OCI-LY3 (cell line): Measurements from ENCODE around the gene ARSA.

Source experiments
- H2AFZ ChIP-seq: fragments of 200-600, 300-600 bp; shearing (Covaris generic); 2 replicates; pipeline ENCODE4 v1.6.0; 2014; ENCODE audit warnings: antibody characterized with exemption, low read depth, low read length
- H3K27ac ChIP-seq: fragments of 200-600, 300-600 bp; sonication (generic); 2 replicates; pipeline ENCODE4 v1.5.1; 2014; ENCODE audit warnings: mild to moderate bottlenecking, low read length, moderate library complexity, mixed read lengths
- H3K27me3 ChIP-seq: fragments of 200-600, 300-600 bp; sonication (generic); 2 replicates; pipeline ENCODE4 v1.6.1; 2014; ENCODE audit warnings: low read depth, low read length, mixed read lengths
- H3K36me3 ChIP-seq: fragments of 200-600, 300-600 bp; sonication (generic); replicated peaks from 2 replicates; pipeline ENCODE3; 2014; ENCODE audit warnings: low read depth, low read length, mixed read lengths
- H3K4me1 ChIP-seq: fragments of 300-600, 200-600 bp; sonication (generic); 2 replicates; pipeline ENCODE4 v1.6.1; 2014; ENCODE audit warnings: low read length, mixed read lengths
- H3K4me2 ChIP-seq: fragments of 200-600, 300-600 bp; sonication (generic); 2 replicates; pipeline ENCODE4 v1.6.1; 2014; ENCODE audit warnings: low read length, mixed read lengths
- H3K4me3 ChIP-seq: fragments of 300-600, 200-600 bp; sonication (generic); 2 replicates; pipeline ENCODE4 v1.5.1; 2014; ENCODE audit warnings: antibody characterized with exemption, mild to moderate bottlenecking, low read length, moderate library complexity
- H3K79me2 ChIP-seq: fragments of 300-600, 200-600 bp; shearing (Covaris generic); 2 replicates; pipeline ENCODE4 v1.6.1; 2014; ENCODE audit warnings: mild to moderate bottlenecking, low read length, mixed read lengths
- H3K9ac ChIP-seq: fragments of 300-600, 200-600 bp; shearing (Covaris generic); 2 replicates; pipeline ENCODE4 v1.6.0; 2014; ENCODE audit warnings: mild to moderate bottlenecking, low read length, moderate library complexity
- H3K9me3 ChIP-seq: fragments of 200-600, 300-600 bp; shearing (Covaris generic); 2 replicates; pipeline ENCODE4 v1.6.1; 2014; ENCODE audit warnings: low read length, mixed read lengths; ENCODE audit not compliant: insufficient read depth
- H4K20me1 ChIP-seq: fragments of 200-600, 300-600 bp; sonication (generic); 2 replicates; pipeline ENCODE4 v1.6.1; 2016; ENCODE audit warnings: low read length, mixed read lengths; ENCODE audit not compliant: insufficient read depth
- CTCF ChIP-seq: fragments of 200-600, 300-600 bp; sonication (generic); IDR thresholded peaks from 2 replicates; pipeline ENCODE4 v1.5.1; 2014; ENCODE audit warnings: antibody characterized with exemption, low read length, low read depth
- EZH2phosphoT487 ChIP-seq: fragments of 200-600 bp; shearing (Covaris generic); IDR thresholded peaks from 2 replicates; pipeline ENCODE4 v1.6.1; 2018; ENCODE audit warnings: antibody characterized with exemption, mixed run types, low read depth

Gene ARSA

GRCh38 chr22:50633771-50634170 lies 5.8 kb upstream of the ARSA start:
- Histone ChIP-seq H3K4me1 (peaks cover under 1% of the 10 kb centered on the region; the same call in 1 of the 2 replicates), H3K9ac (no peak overlapping the region), H3K27ac (no peak overlapping the region), H3K79me2 (no peaks in the 10 kb centered on the region), H4K20me1 (no peaks in the 10 kb centered on the region), H3K4me3 (no peak overlapping the region), H3K27me3 (no peaks in the 10 kb centered on the region), H3K4me2 (no peak overlapping the region), H3K36me3 (no peaks in the 10 kb centered on the region), H2AFZ (no peak overlapping the region), H3K9me3 (no peaks in the 10 kb centered on the region)
- TF ChIP-seq EZH2phosphoT487, result no peak
- TF ChIP-seq CTCF, result no peak

- Histone ChIP-seq H3K4me3 (no peak overlapping the region), H3K27me3 (no peaks in the 10 kb centered on the region), H3K9me3 (no peaks in the 10 kb centered on the region), H3K79me2 (no peaks in the 10 kb centered on the region), H2AFZ (no peak overlapping the region), H4K20me1 (no peaks in the 10 kb centered on the region), H3K4me1 (peaks cover 4% of the 10 kb centered on the region; the same call in 1 of the 2 replicates), H3K36me3 (no peaks in the 10 kb centered on the region), H3K4me2 (no peak overlapping the region), H3K9ac (no peak overlapping the region), H3K27ac (no peak overlapping the region)
- TF ChIP-seq EZH2phosphoT487 (no peak), CTCF (no peak)
Observed at GRCh38 chr22:50633086-50633485, 5.1 kb upstream of the ARSA start.

GRCh38 chr22:50630376-50630775 lies 2.4 kb upstream of the ARSA start:
- Histone ChIP-seq H3K4me2 (no peak overlapping the region), H3K9me3 (no peaks in the 10 kb centered on the region), H4K20me1 (no peaks in the 10 kb centered on the region), H3K79me2 (no peaks in the 10 kb centered on the region), H2AFZ (no peak overlapping the region), H3K4me1 (peaks cover 4% of the 10 kb centered on the region), H3K36me3 (no peaks in the 10 kb centered on the region), H3K9ac (no peak overlapping the region), H3K27me3 (no peaks in the 10 kb centered on the region), H3K4me3 (no peak overlapping the region), H3K27ac (no peak overlapping the region)
- TF ChIP-seq CTCF, result no peak
- no peak for TF ChIP-seq EZH2phosphoT487

- Histone ChIP-seq H3K9ac (peak overlapping the region; percentile 69), H3K4me2 (peak overlapping the region; percentile 95), H3K27me3 (no peaks in the 10 kb centered on the region), H2AFZ (peak overlapping the region; percentile 29; the same call in 1 of the 2 replicates), H3K36me3 (no peaks in the 10 kb centered on the region), H3K79me2 (no peaks in the 10 kb centered on the region), H3K9me3 (no peaks in the 10 kb centered on the region), H4K20me1 (no peaks in the 10 kb centered on the region), H3K27ac (no peak overlapping the region), H3K4me1 (peaks cover 4% of the 10 kb centered on the region), H3K4me3 (peak overlapping the region; percentile 88)
- TF ChIP-seq EZH2phosphoT487 (no peak), CTCF (no peak)
Observed at GRCh38 chr22:50628543-50629134, 687 bp upstream of the ARSA start.
